Epithelial cell of esophagus (primary cell): ENCODE results near the gene ATP1B1.

Experiments
- DNase-seq: peaks from one replicate; pipeline ENCODE4 v3.0.0; 2010; ENCODE audit warnings: low read depth
- H3K4me3 ChIP-seq: 2 replicates; pipeline ENCODE4 v1.5.1; 2011; ENCODE audit warnings: mild to moderate bottlenecking, low read length, control low read depth
- CTCF ChIP-seq: IDR thresholded peaks from 2 replicates; pipeline ENCODE4 v1.5.1; 2011; ENCODE audit warnings: low read depth, mild to moderate bottlenecking, low read length, control low read depth, inconsistent platforms; ENCODE audit not compliant: insufficient read depth; ENCODE audit errors: missing control alignments

ATP1B1 gene

DNA sequence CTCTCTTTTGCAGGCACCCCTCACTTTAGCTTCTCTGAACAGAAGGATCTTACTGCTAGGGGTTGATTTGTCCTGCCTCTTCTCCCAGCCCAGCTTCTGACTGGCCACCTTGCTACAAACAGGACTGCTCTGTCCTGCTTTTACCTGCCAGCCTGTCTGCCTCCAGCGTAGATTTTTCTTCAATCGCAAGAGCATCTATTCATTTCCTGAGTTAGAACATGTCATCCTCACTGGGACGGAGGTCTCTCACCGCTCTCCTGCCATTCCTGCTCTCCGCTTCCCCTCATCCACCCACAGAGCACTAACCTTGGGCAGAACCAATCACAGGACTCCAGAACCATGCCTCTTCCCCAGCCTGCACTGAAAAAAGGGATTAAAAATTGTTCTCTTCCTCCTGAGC lies 3.5 kb upstream of the ATP1B1 start:
- H3K4me3 ChIP-seq, result no peak overlapping the region
- no peak for TF ChIP-seq CTCF
- DNase-seq, result no peak

- no peak for TF ChIP-seq CTCF
- DNase-seq, result no peak
- no peak overlapping the region for H3K4me3 ChIP-seq
Measured at GRCh38 chr1:169103480-169103893, 3.0 kb upstream of the ATP1B1 start.

GRCh38 chr1:169105087-169105433 lies 1.4 kb upstream of the ATP1B1 start:
- no peak for TF ChIP-seq CTCF
- no peak for DNase-seq
- H3K4me3 ChIP-seq, result no peak overlapping the region

- peak; percentile 54 for DNase-seq
- H3K4me3 ChIP-seq, result peak overlapping the region; percentile 79
- TF ChIP-seq CTCF, result no peak
Measured at GRCh38 chr1:169105434-169106094, 926 bp upstream of the ATP1B1 start.

GRCh38 chr1:169106921-169107602 lies 572 bp downstream of the ATP1B1 start:
- peak overlapping the region; percentile 79 for H3K4me3 ChIP-seq
- no peak for TF ChIP-seq CTCF
- no peak for DNase-seq

DNA sequence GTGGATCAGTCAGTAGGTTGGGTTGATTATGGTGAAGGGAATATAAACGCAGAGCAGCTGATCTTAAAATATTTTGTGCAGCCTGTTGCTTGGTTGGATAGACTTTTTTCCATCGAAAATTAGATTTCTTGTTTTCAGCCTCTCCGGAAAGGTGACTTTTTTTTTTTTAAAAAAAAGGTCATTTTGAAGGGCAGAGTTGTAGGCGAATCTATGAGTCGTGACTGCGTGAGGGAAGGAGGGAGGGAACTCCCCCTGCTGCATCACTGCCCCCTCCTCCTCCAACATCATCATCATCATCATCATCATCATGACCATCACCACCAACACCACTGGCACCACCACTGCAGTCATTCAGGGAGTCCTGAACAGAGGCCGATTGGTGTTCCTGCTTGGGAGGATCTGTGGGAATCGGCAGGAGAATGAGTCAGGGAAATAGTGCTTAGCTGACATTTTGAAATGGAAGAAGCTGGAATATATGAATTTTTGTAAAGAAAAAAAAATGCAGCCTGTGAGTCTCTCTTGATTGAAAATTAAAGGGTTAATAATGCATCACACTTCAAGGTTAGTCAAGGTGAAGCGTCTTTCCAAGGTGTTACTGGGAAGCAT lies 1.2 kb downstream of the ATP1B1 start:
- TF ChIP-seq CTCF, result no peak
- peak overlapping the region; percentile 79 for H3K4me3 ChIP-seq
- DNase-seq, result peak; percentile 61
